Prostate gland (tissue), 2 donors: ENCODE results near the gene BRINP1. TPM values are rescaled to one million over a fixed set of nuclear protein-coding genes. Genes with fewer than 3 reads are reported as not detected.

Source experiments
- DNase-seq: peaks from one replicate; pipeline ENCODE4 v3.0.0-alpha.2; 2019; ENCODE audit warnings: low spot score
- H3K27ac ChIP-seq, 2 donors: fragments of 200-600 bp; sonication (generic); 2 replicates each; pipeline ENCODE4 v1.5.1; 2017 to 2019
- H3K27me3 ChIP-seq: fragments of 200-600 bp; sonication (generic); replicated peaks from 2 replicates; pipeline ENCODE4 v1.5.1; 2019; ENCODE audit not compliant: insufficient read depth
- H3K36me3 ChIP-seq, 2 donors: fragments of 200-600 bp; sonication (generic); 1 replicate in 1 of 2; 2 replicates in 1 of 2; pipeline versions ENCODE4 v1.5.1 to v1.8.1; 2017 to 2019
- H3K4me1 ChIP-seq: fragments of 200-600 bp; sonication (generic); replicated peaks from 2 replicates; pipeline ENCODE4 v1.5.1; 2019
- H3K4me3 ChIP-seq, 2 donors: fragments of 200-600 bp; sonication (generic); 2 replicates each; pipeline ENCODE4 v1.5.1; 2017 to 2019
- H3K9me3 ChIP-seq: fragments of 200-600 bp; sonication (generic); 2 replicates; pipeline ENCODE4 v1.5.1; 2017
- CTCF ChIP-seq, 4 experiments: fragments of 200-600 bp in 2 of 4; fragments of 450-650 bp in 2 of 4; sonication (generic) in 2 of 4; IDR thresholded peaks; 1 replicate in 3 of 4; 2 replicates in 1 of 4; pipeline ENCODE4 v1.5.1; 2016 to 2019; ENCODE audit warnings: antibody characterized with exemption in 4 of 4, mild to moderate bottlenecking in 2 of 4, moderate library complexity in 2 of 4
- POLR2A ChIP-seq: fragments of 450-650 bp; IDR thresholded peaks from one replicate; pipeline ENCODE4 v1.6.1; 2016; ENCODE audit warnings: antibody characterized with exemption, mild to moderate bottlenecking
- POLR2AphosphoS5 ChIP-seq: sonication (generic); formaldehyde crosslinking; IDR thresholded peaks from one replicate; pipeline ENCODE4 v1.6.1; 2017; ENCODE audit warnings: antibody characterized with exemption
- WGBS: methylation state at CpG from one replicate; pipeline ENCODE4 v1.1.5; 2018; 5-methylcytosine and 5-hydroxymethylcytosine counted together
- intact Hi-C: fragments of 100-400 bp; cut with DNase I; formaldehyde crosslinking; loops from one replicate; pipeline ENCODE4 v1.14.2; 2022
- total RNA-seq, 2 donors: library from RNA; depleted of rRNA; stranded (reverse); fragments of >200 nt; gene quantifications; one replicate each; pipeline ENCODE4 v1.1.0, GENCODE V29; 2016

The BRINP1 gene
- total RNA-seq, 2 donors from 2014 or later: 0.96 to 8.8 TPM

DNA sequence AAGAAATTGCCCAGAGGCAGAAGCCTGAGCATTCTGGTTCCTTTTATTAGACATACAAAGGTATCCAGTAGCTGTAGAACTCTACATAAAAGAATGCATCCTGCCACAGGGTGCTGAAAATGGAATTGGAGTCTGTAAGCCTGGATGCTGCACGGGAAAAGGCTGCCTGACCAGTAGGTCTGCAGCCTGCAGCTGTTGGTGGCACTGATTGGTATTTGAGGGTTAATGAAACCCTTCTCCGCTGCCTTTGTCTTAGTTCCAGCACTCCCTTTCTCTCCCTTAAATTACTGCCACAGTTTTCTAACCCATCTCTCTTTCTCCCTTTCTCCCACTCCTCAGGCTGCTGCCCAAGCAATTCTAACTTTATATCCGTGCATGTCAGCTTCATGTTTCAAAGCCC is 64.7 kb downstream of the BRINP1 start:
- no peaks in the 10 kb centered on the region for H3K27me3 ChIP-seq
- 29% methylated on average over 3 of the region's 3 CpGs for WGBS
- no peak for TF ChIP-seq CTCF (IDR thresholded peaks at IDR 0.05)
- TF ChIP-seq POLR2A: no peak
- TF ChIP-seq POLR2AphosphoS5: no peak
- no peak for DNase-seq
- no peak overlapping the region for H3K4me3 ChIP-seq
- no peaks in the 10 kb centered on the region for H3K4me1 ChIP-seq
- no peak overlapping the region for H3K27ac ChIP-seq
- H3K9me3 ChIP-seq: no peaks in the 10 kb centered on the region
- intact Hi-C loops: no loop called here
- H3K36me3 ChIP-seq: no peaks in the 10 kb centered on the region

DNA sequence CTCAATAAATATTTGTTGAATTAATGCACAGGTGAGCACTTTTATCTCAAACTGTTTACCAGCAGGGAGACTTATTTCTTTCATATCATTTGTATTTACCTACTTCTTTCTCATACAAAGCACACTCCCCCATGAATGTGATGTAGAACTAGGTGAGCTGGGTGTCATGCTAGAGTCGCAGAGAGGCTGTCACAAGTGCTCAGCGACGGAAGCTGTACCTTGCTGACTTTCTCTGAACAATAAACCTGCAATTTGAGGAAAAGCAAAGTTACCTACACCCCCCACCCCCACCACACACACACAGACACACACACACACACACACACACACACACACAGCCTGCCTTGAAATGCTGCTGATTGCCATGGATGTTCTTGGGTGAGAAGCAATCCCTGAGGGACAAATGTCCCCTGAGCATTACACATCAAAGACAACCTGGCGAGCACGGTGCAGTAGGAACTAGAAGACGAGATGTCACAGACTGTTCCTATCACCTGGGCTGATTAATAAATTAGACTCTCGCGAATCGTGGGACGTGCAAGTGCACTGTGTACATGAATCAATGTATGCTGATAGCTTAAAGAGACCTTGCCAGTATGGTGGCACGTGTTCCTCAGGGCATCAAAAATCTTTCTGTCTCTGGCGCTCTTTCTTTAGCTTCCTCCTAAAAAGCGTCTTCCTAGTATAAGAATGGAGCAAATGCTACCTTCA is 66.1 kb downstream of the BRINP1 start:
- H3K36me3 ChIP-seq: no peaks in the 10 kb centered on the region
- TF ChIP-seq POLR2AphosphoS5 (no peak), CTCF (IDR thresholded peaks at IDR 0.05) (no peak), POLR2A (no peak)
- H3K4me3 ChIP-seq: no peak overlapping the region
- no peaks in the 10 kb centered on the region for H3K9me3 ChIP-seq
- 90% methylated on average over 13 of the region's 13 CpGs for WGBS
- intact Hi-C loops: no loop called here
- DNase-seq: no peak
- H3K27me3 ChIP-seq: no peaks in the 10 kb centered on the region
- no peaks in the 10 kb centered on the region for H3K4me1 ChIP-seq
- H3K27ac ChIP-seq: no peak overlapping the region

DNA sequence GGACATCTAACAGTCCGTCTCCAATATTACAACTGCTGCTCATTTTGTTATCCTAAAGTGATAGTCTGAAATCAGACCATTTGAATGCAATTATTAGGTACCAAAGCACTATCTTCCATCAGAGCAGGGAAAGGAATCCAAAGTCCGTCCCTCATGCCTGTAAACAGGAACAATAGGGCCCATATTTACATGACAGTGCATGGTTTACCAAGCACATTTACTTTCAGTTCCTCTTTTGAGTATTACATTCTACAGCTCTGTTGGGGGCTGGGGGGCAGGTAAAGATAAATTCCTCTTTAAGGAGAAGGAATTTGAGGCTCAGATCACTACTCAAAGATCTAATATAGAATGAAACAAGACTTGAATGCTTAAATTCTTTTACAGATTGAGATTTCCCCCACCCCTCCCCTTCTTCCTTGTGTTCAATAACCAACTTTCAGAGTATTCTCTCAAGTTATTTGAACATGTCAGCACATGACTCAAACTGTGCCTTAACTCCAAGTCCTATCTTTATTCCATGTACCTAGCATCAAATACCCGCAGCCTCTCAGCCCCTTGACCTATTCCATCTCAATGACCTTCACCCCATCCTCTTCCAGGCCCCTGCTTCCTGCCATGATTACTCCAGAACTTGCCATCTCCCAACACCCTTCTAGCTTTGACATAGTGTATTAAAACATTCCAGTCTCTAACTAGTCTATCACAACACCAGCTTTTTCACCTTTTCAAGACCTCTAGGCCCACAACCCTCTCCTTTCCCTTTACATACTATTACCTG is 71.0 kb downstream of the BRINP1 start:
- Histone ChIP-seq H3K4me1 (no peaks in the 10 kb centered on the region), H3K27me3 (no peaks in the 10 kb centered on the region), H3K9me3 (no peaks in the 10 kb centered on the region), H3K36me3 (no peaks in the 10 kb centered on the region), H3K4me3 (no peak overlapping the region), H3K27ac (no peak overlapping the region)
- WGBS: 55% methylated on average over 3 of the region's 3 CpGs
- no peak for TF ChIP-seq POLR2A
- TF ChIP-seq CTCF (IDR thresholded peaks at IDR 0.05): no peak
- TF ChIP-seq POLR2AphosphoS5: no peak
- no peak for DNase-seq
- intact Hi-C loops: loop anchor here (10.0 kb wide), 1 partner anchor 473 kb away; no protein-coding TSS in a partner anchor

DNA sequence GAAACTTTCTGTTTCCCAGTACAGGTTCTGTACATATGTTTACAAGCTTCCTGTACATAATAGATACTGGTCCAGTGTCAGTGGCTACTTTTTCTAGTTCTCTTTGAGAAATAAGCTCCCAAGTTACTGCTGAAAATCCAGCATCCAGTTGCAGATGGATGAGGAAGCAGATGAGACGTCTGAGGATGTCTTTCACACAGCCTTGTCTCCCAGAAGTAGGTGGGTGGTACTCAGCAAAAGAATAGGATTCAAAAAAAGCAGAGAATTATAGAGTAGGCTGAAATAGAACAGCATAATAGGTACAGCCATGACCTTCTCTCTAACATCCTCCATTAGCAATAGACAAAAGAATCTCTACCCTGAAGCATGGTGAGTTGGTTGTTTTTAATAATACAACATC is 77.7 kb downstream of the BRINP1 start:
- H3K36me3 ChIP-seq: no peaks in the 10 kb centered on the region
- H3K4me1 ChIP-seq: no peaks in the 10 kb centered on the region
- H3K27me3 ChIP-seq: no peaks in the 10 kb centered on the region
- intact Hi-C loops: loop anchor here (10.0 kb wide), 1 partner anchor 467 kb away; no protein-coding TSS in a partner anchor
- no peak for TF ChIP-seq POLR2A
- no peak for TF ChIP-seq POLR2AphosphoS5
- TF ChIP-seq CTCF (IDR thresholded peaks at IDR 0.05): no peak
- no peak overlapping the region for H3K27ac ChIP-seq
- WGBS: 37% methylated on average over 1 of the region's 1 CpG
- no peak for DNase-seq
- H3K9me3 ChIP-seq: no peaks in the 10 kb centered on the region
- H3K4me3 ChIP-seq: no peak overlapping the region
